Panc1 (cell line): Measurements from ENCODE around the gene GLS. TPM values are rescaled to one million over a fixed set of nuclear protein-coding genes. Genes with fewer than 3 reads are reported as not detected.

Source experiments
- ATAC-seq: fragments of 200-7000 bp; cut with Tn5 transposase; 2 replicates; pipeline ENCODE4 v1.9.1; 2020; ENCODE audit warnings: mild to moderate bottlenecking, moderate library complexity
- BruUV-seq: library from RNA; stranded (reverse); fragments of 400-500 nt; replicated peaks from 2 replicates; lab custom pipeline; 2021; lab: Mats Ljungman, UMichigan
- CTCF ChIA-PET: fragments of 300-600 bp; sonication (Branson Sonifier 250); formaldehyde crosslinking; loops from one replicate; lab custom pipeline; 2022; ENCODE audit warnings: antibody characterized with exemption; lab: Charles Lee
- POLR2A ChIA-PET: fragments of 300-600 bp; sonication (Branson Sonifier 250); formaldehyde crosslinking; loops from one replicate; lab custom pipeline; 2022; ENCODE audit warnings: antibody characterized with exemption; lab: Charles Lee
- DNase-seq: peaks from one replicate; pipeline ENCODE4 v3.0.0-alpha.2; 2010; ENCODE audit warnings: low read depth, low spot score
- H3K27ac ChIP-seq: 2 replicates; pipeline ENCODE4 v1.5.1; 2011; ENCODE audit warnings: mild to moderate bottlenecking, low read length, inconsistent platforms
- H3K27me3 ChIP-seq: fragments of 200-500 bp; sonication (Bioruptor generic); 2 replicates; pipeline ENCODE4 v1.6.0; 2014; ENCODE audit warnings: low read length, inconsistent platforms; ENCODE audit not compliant: control insufficient read depth, insufficient read depth
- H3K36me3 ChIP-seq: fragments of 200-500 bp; sonication (Bioruptor generic); 2 replicates; pipeline ENCODE4 v1.5.1; 2014; ENCODE audit warnings: inconsistent platforms, mild to moderate bottlenecking, low read length, moderate library complexity; ENCODE audit not compliant: control insufficient read depth, insufficient read depth
- H3K4me1 ChIP-seq: 2 replicates; pipeline ENCODE4 v1.5.1; 2011; ENCODE audit warnings: inconsistent platforms, mild to moderate bottlenecking, low read length, moderate library complexity; ENCODE audit not compliant: control insufficient read depth, insufficient read depth
- H3K4me3 ChIP-seq, 2 experiments: 2 replicates each; pipeline ENCODE4 v1.5.1; 2011 to 2012; ENCODE audit warnings: low read depth in 2 of 2, low read length in 2 of 2, mild to moderate bottlenecking in 2 of 2, inconsistent platforms in 1 of 2, moderate library complexity in 1 of 2
- H3K9me3 ChIP-seq: fragments of 200-500 bp; sonication (Bioruptor generic); 2 replicates; pipeline ENCODE4 v1.5.1; 2014; ENCODE audit warnings: low read depth, mild to moderate bottlenecking, inconsistent platforms, low read length, moderate library complexity; ENCODE audit not compliant: control insufficient read depth, insufficient read depth
- CTCF ChIP-seq: fragments of 450-650 bp; IDR thresholded peaks from 2 replicates; pipeline ENCODE4 v1.5.1; 2017; ENCODE audit warnings: mild to moderate bottlenecking
- POLR2AphosphoS5 ChIP-seq: IDR thresholded peaks from 2 replicates; pipeline ENCODE4 v1.6.1; 2012; ENCODE audit warnings: mild to moderate bottlenecking, low read depth, low read length, moderate library complexity
- REST ChIP-seq, 2 experiments: IDR thresholded peaks; 2 replicates each; pipeline ENCODE4 v1.6.1; 2011 to 2012; ENCODE audit warnings: low read depth in 2 of 2, control low read depth in 1 of 2, low read length in 1 of 2, mild to moderate bottlenecking in 1 of 2, moderate library complexity in 1 of 2; ENCODE audit not compliant: insufficient read depth in 1 of 2
- SIN3A ChIP-seq: IDR thresholded peaks from 2 replicates; pipeline ENCODE4 v1.6.1; 2012; ENCODE audit warnings: low read depth, mild to moderate bottlenecking, low read length, moderate library complexity, borderline replicate concordance; ENCODE audit not compliant: insufficient read depth
- TCF7L2 ChIP-seq: IDR thresholded peaks from 2 replicates; pipeline ENCODE4 v1.6.1; 2011; ENCODE audit warnings: mild to moderate bottlenecking, low read depth, low read length, inconsistent platforms
- in situ Hi-C: cut with HindIII; loops from 2 replicates; pipeline ENCODE4 v1.10.0; 2016; ENCODE audit warnings: low sequenced_read_pairs, low pct_unique_long_range_greater_than_20kb
- intact Hi-C: fragments of 100-400 bp; cut with micrococcal nuclease; formaldehyde crosslinking; loops from one replicate; pipeline ENCODE4 v1.10.0; 2022; ENCODE audit not compliant: unreplicated experiment
- total RNA-seq: library from RNA; stranded (reverse); gene quantifications from one replicate; pipeline ENCODE4 v1.2.1, GENCODE V29; 2021; ENCODE audit not compliant: unreplicated experiment

The GLS gene
- total RNA-seq, 1 experiment from 2014 or later = 93.9 TPM

- intact Hi-C loops = no loop called here
Measured at GRCh38 chr2:190943706-190944105, 63.1 kb downstream of the GLS start.

GRCh38 chr2:190947141-190947540, 66.5 kb downstream of the GLS start:
- in situ Hi-C loops = no loop called here
- POLR2A ChIA-PET = no interaction called here
- no peak for DNase-seq

More at GRCh38 chr2:190943706-190944105, 63.1 kb downstream of the GLS start:
- Histone ChIP-seq H3K27ac (no peak overlapping the region), H3K4me1 (peaks cover 8% of the 10 kb centered on the region; the same call in 1 of the 2 replicates), H3K36me3 (0 out of 2 replicates have a peak, but pooled peaks cover 2% of the 10 kb centered on the region), H3K9me3 (no peaks in the 10 kb centered on the region), H3K4me3 (no peak overlapping the region), H3K27me3 (no peaks in the 10 kb centered on the region)
- CTCF ChIA-PET = no interaction called here
- TSS peak; percentile 13 for BruUV-seq
- DNase-seq (no peak), ATAC-seq (no peak)
- TF ChIP-seq POLR2AphosphoS5 = no peak
- TF ChIP-seq SIN3A = no peak
- no peak for TF ChIP-seq TCF7L2
- TF ChIP-seq REST (IDR thresholded peaks at IDR 0.05; ENCODE audit: insufficient read depth in 1 of 2, low read depth in 2 of 2, low read length in 1 of 2) = no peak
- TF ChIP-seq CTCF = no peak
- in situ Hi-C loops = no loop called here
- POLR2A ChIA-PET = no interaction called here

More at GRCh38 chr2:190947141-190947540, 66.5 kb downstream of the GLS start:
- Histone ChIP-seq H3K36me3 (no peaks in the 10 kb centered on the region), H3K27ac (no peak overlapping the region), H3K27me3 (no peaks in the 10 kb centered on the region), H3K4me1 (peaks cover 8% of the 10 kb centered on the region; the same call in 1 of the 2 replicates), H3K4me3 (no peak overlapping the region), H3K9me3 (no peaks in the 10 kb centered on the region)
- ATAC-seq = no peak
- intact Hi-C loops = no loop called here
- TF ChIP-seq POLR2AphosphoS5 (no peak), SIN3A (no peak), REST (IDR thresholded peaks at IDR 0.05; ENCODE audit: insufficient read depth in 1 of 2, low read depth in 2 of 2, low read length in 1 of 2) (no peak), TCF7L2 (no peak), CTCF (no peak)
- BruUV-seq = no TSS peak
- CTCF ChIA-PET = no interaction called here
